Activated CD8-positive, alpha-beta T cell treated with anti-CD3 and anti-CD28 coated beads for 36 hours (primary cell): ENCODE measurements around the gene TMEM161A. TPM values are rescaled to one million over a fixed set of nuclear protein-coding genes. Genes with fewer than 3 reads are reported as not detected.

ENCODE experiments used
- ATAC-seq: fragments of 200-7000 bp; cut with Tn5 transposase; one replicate; pipeline ENCODE4 v1.10.0; 2021; ENCODE audit warnings: mild to moderate bottlenecking, moderate library complexity
- CTCF ChIA-PET: fragments of 350-600 bp; sonication (Branson Sonifier 250); formaldehyde crosslinking; loops from one replicate; lab custom pipeline; 2021; ENCODE audit warnings: antibody characterized with exemption; lab: Charles Lee
- POLR2A ChIA-PET: fragments of 350-600 bp; sonication (Branson Sonifier 250); formaldehyde crosslinking; loops from one replicate; lab custom pipeline; 2021; ENCODE audit warnings: antibody characterized with exemption; lab: Charles Lee
- DNase-seq: peaks from one replicate; pipeline ENCODE4 v3.0.0-alpha.2; 2020
- H3K27ac Mint-ChIP-seq: one replicate; pipeline ENCODE4 v1.8.0; 2021; ENCODE audit warnings: mild to moderate bottlenecking, mixed read lengths
- H3K27me3 Mint-ChIP-seq: one replicate; pipeline ENCODE4 v1.8.0; 2021; ENCODE audit warnings: mixed read lengths
- H3K36me3 Mint-ChIP-seq: one replicate; pipeline ENCODE4 v1.8.0; 2021; ENCODE audit warnings: low read depth, mixed read lengths
- H3K4me1 Mint-ChIP-seq: one replicate; pipeline ENCODE4 v1.8.0; 2021; ENCODE audit warnings: low read depth, mixed read lengths
- H3K4me3 Mint-ChIP-seq: one replicate; pipeline ENCODE4 v1.8.0; 2021; ENCODE audit warnings: mild to moderate bottlenecking, moderate library complexity, mixed read lengths
- H3K9me3 Mint-ChIP-seq: one replicate; pipeline ENCODE4 v1.8.0; 2021; ENCODE audit warnings: mixed read lengths
- CTCF ChIP-seq: fragments of 200-600 bp; IDR thresholded peaks from one replicate; pipeline ENCODE4 v1.8.0; 2022; ENCODE audit warnings: antibody characterized with exemption, mild to moderate bottlenecking
- intact Hi-C: fragments of 100-400 bp; cut with micrococcal nuclease; formaldehyde crosslinking; loops from one replicate; pipeline ENCODE4 v1.10.0; 2022
- total RNA-seq, 2 experiments: library from RNA; stranded (reverse); gene quantifications; one replicate each; pipeline ENCODE4 v1.2.3, GENCODE V29; 2021

TMEM161A gene
- total RNA-seq: 10 to 100 TPM; 24.4 to 26.2 TPM

GRCh38 chr19:19138109-19138981 is at the start of gene TMEM161A:
Gene TMEM161A (minus strand): TSS chr19:19138478. CDS start chr19:19138428, 50 bp downstream.
- DNase-seq: peak; percentile 99
- peaks cover 29% of the 10 kb centered on the region for H3K4me1 Mint-ChIP-seq
- TF ChIP-seq CTCF: no peak
- ChIA-PET CTCF (interaction anchor here (0.6 to 1.1 kb wide), 3 partner anchors 9 to 75 kb away, joined by 3 to 5 read pairs (median 4); partner anchors contain the start of gene SLC25A42), POLR2A (no interaction called here)
- H3K36me3 Mint-ChIP-seq: peaks cover 3% of the 10 kb centered on the region
- peak within 1 kb of the TSS; percentile 93 for H3K27ac Mint-ChIP-seq
- no peaks in the 10 kb centered on the region for H3K27me3 Mint-ChIP-seq
- peak within 1 kb of the TSS; percentile 88 for H3K4me3 Mint-ChIP-seq
- H3K9me3 Mint-ChIP-seq: peaks cover 5% of the 10 kb centered on the region
- intact Hi-C loops: no loop called here
- peak; percentile 100 for ATAC-seq

- CTCF ChIA-PET: interaction anchor here (4.1 kb wide), 1 partner anchor 12 kb away, joined by 23 read pairs; no protein-coding TSS in a partner anchor
- H3K36me3 Mint-ChIP-seq: peaks cover 20% of the 10 kb centered on the region
- POLR2A ChIA-PET: no interaction called here
- TF ChIP-seq CTCF: no peak
- no peak overlapping the region for H3K27ac Mint-ChIP-seq
- no peaks in the 10 kb centered on the region for H3K27me3 Mint-ChIP-seq
- DNase-seq (no peak), ATAC-seq (no peak)
- peaks cover 6% of the 10 kb centered on the region for H3K9me3 Mint-ChIP-seq
- H3K4me3 Mint-ChIP-seq: no peak overlapping the region
- intact Hi-C loops: no loop called here
- H3K4me1 Mint-ChIP-seq: peaks cover 25% of the 10 kb centered on the region
Observed at GRCh38 chr19:19186742-19187141, 48.5 kb upstream of the TMEM161A start.

GRCh38 chr19:19185853-19186740 is 47.8 kb upstream of the TMEM161A start:
- POLR2A ChIA-PET: no interaction called here

GRCh38 chr19:19181488-19181998 is 43.3 kb upstream of the TMEM161A start:
- H3K36me3 Mint-ChIP-seq: peaks cover 24% of the 10 kb centered on the region
- POLR2A ChIA-PET: no interaction called here
- DNase-seq (no peak), ATAC-seq (no peak)
- peaks cover 2% of the 10 kb centered on the region for H3K9me3 Mint-ChIP-seq
- H3K4me3 Mint-ChIP-seq: no peak overlapping the region
- peaks cover 6% of the 10 kb centered on the region for H3K4me1 Mint-ChIP-seq
- no peaks in the 10 kb centered on the region for H3K27me3 Mint-ChIP-seq
- TF ChIP-seq CTCF: no peak
- no peak overlapping the region for H3K27ac Mint-ChIP-seq
- CTCF ChIA-PET: no interaction called here
- intact Hi-C loops: no loop called here

More at GRCh38 chr19:19185853-19186740, 47.8 kb upstream of the TMEM161A start:
- H3K4me3 Mint-ChIP-seq: no peak overlapping the region
- H3K4me1 Mint-ChIP-seq: peaks cover 25% of the 10 kb centered on the region
- intact Hi-C loops: no loop called here
- DNase-seq (peak; percentile 64), ATAC-seq (peak; percentile 92)
- TF ChIP-seq CTCF: peak; percentile 63
- peaks cover 23% of the 10 kb centered on the region for H3K36me3 Mint-ChIP-seq
- H3K9me3 Mint-ChIP-seq: peaks cover 6% of the 10 kb centered on the region
- H3K27ac Mint-ChIP-seq: no peak overlapping the region
- H3K27me3 Mint-ChIP-seq: no peaks in the 10 kb centered on the region
- CTCF ChIA-PET: interaction anchor here (1.0 to 4.1 kb wide), 4 partner anchors 11 to 40 kb away, joined by 3 to 23 read pairs (median 6); partner anchors contain the start of gene NR2C2AP
